GM19452 (cell line): ENCODE data around the gene FOXI1.

Source experiments
- ATAC-seq: cut with Tn5 transposase; IDR thresholded peaks from one replicate; pipeline ENCODE4 v1.9.1; 2021; ENCODE audit not compliant: unreplicated experiment

The FOXI1 gene

DNA sequence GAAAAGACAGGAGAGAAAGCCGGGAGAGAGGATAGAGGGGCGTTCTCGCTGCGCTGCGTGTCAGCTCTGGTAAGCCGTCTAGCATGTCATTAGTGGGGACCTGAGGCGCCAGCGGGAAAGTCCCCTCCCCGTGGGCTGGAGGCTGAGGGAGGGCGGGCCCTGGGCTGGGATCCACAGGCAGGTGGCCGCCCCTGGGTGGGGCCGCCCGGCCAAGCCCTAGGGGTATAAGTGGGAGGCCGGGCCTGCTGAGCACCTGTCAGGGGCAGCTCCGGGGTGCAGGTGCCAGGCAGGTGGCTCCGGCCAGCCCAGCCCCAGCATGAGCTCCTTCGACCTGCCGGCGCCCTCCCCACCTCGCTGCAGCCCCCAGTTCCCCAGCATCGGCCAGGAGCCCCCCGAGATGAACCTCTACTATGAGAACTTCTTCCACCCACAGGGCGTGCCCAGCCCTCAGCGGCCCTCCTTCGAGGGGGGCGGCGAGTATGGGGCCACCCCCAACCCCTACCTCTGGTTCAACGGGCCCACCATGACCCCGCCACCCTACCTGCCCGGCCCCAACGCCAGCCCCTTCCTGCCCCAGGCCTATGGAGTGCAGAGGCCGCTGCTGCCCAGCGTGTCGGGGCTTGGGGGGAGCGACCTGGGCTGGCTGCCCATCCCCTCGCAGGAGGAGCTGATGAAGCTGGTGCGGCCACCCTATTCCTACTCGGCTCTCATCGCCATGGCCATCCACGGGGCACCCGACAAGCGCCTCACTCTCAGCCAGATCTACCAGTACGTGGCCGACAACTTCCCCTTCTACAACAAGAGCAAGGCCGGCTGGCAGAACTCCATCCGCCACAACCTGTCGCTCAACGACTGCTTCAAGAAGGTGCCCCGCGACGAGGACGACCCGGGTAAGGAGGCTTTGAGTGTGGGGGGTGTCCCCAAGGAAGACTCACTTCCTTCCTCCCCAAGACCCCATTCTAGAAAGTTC lies at the start of gene FOXI1:
Gene FOXI1 (plus strand): TSS at position 256 of the 970 bp plus-strand sequence. CDS start 61 bp downstream, at position 317.
- ATAC-seq: no peak

DNA sequence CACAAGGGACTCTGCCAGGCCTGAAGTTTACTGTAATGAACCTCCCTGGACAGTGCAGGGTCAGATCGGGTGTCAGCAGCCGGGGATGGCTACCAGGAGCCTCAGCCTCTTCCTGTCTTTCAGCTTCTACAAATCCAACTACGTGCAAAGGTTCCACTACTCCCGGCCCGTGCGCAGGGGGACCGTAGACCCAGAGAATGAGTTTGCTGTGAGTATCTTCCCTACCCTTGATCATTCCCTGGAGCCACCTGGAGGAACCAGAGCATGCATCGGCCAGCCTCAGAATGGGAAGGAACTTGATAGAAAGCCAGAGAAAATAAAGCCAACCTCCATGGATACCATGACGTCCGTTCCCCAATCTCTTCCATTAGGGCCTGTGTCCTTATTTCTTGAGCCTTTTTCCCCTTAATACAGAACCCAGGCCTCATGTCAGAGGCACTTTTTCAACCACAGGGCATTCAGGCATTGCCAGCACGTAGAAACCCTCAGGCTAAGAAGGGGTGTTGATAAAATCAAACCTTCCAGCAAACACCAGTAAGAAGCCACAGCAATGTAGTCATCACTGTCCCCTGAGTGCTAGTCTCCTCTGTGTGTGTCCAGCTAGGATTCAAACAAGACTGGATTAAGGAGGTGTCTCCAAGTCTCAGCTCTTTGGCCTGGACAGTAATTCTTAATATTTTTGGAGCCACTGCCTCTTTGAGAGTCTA lies 49.0 kb upstream of the FOXI1 start:
- no peak for ATAC-seq

DNA sequence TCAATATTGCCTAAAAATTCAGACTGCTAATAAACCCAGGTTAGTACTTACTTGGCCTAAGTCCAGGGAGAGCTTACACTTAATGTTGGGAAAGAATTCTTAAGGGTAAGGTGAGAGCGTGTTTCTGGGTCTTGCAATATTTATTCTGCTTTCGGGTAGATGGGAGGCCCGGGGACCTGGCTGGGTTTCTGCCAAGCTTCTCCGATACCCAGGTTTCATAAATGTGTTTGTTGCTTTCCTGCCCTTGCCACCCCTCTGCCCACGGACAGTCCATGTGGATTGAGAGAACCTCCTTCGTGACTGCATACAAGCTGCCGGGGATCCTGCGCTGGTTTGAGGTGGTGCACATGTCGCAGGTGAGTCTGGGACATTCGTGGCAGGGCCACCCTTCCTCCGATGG lies 48.4 kb upstream of the FOXI1 start:
- no peak for ATAC-seq

DNA sequence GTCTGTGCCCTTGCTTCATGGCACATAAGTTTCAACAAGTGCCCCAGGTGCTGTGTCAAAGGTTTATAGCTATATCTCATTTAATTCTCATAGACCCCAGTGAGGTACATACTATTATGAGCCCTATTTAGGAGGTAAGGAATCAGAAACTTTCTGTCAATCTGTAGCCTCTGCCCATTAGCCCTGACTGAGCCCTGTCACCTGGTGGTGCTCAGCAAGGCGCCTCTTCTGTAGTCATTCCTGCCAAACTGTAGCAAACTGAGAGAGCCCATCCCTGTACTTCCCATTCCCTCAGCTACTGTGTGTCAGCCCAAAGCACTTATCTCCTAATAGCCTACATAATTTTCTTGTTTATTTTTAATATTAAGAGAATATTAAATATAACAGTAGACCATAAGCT lies 46.5 kb upstream of the FOXI1 start:
- no peak for ATAC-seq

DNA sequence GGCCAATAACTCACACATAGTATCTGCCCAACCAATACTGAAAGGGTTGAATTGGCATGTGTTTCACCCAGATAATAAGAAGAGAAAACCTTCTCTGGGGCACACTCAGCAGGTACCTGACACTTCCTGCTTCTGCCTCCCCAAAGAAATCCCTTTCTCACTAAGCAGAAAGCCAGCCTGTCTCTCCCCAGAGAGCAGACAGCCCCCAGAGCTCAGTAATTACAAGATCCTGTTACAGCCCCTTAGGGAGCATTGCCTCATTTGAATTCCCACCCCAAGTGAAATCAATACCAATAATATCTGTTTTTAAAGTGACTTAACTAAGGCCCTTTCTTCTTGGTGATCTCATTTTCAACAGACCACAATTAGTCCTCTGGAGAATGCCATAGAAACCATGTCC lies 38.5 kb upstream of the FOXI1 start:
- no peak for ATAC-seq

DNA sequence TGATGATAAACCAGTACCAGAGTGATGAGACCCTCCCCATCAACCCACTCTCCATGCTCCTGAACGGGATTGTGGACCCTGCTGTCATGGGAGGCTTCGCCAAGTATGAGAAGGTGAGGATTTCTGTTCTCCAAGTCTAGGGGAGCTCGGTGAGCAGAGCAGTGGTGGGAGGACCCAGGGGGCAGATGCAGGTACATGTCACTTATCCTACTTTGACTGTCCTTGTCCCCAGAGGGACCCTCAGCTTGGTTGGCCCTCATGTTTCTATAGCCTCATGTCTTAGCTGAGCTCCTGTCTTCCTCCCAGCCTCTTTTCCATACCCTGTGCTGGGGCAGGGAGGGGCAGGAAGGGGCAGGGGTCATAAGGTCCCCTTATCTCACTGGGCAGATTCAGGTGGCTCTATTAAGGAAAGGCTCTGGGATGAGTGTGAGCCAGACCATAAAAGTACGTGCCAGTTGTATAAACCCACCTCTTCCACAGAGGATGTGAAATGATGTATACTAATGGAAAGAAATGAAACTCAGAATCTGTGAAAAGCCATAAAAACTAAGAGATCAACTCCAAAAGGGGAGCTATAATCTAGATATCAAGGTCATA lies 38.0 kb upstream of the FOXI1 start:
- ATAC-seq: no peak

DNA sequence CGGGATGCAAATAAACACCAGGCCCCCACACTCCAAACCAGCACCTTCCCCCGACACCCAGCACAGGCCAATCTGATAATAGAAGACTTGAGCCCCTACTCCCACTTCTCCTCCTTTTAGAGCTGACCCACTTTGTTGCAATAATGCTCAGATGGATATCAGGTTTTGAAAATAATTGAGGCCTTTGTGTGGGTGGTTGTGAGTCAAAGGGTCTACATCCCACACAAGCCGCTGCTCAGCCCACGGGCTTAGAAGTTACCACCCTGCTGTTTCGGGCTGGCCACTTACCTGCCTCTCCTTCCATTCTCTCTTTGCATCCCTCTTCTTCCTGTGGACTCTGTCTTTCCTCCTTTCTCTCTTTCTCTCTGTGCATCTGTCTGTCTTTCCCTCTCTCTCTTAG lies 36.2 kb upstream of the FOXI1 start:
- no peak for ATAC-seq

DNA sequence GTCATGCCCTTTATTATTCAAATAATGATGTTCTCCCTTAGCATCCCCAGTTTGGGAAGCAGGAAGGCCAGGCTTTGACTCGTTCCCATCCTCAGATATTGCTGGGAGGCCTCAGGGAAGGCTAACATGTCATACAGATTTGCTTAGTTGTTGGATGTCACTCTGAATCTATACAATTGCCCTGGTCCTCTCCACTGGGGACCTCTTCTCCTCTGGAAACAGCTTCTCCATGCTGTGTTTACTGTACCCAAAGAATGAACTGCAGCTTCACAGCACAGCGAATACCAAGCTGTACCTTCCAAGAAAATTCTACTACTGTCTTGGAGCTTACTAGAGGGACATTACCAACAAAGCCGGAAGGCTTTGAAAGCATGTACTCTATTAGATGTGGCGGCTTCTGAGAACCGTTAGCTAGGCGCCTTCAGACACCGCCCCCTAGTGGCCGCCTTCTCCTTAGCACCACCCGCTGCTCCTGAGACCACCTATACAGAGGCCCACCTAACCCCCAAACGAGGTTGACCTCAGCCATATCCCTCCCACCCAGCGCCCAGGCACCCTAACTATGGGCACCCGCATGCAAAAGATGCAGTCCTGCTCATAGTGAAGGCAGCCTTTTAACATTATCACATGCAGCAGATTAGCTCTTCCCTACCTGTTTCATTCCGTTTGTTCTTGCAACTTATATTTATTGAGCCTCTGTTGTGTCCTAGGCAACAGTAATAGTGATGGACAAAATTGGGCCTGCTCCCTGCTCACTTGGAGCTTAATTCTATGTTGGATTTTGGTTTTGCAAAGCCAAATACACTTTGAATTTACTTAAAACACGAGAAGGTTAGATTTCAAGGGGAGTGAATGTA lies 34.9 kb upstream of the FOXI1 start:
- no peak for ATAC-seq

DNA sequence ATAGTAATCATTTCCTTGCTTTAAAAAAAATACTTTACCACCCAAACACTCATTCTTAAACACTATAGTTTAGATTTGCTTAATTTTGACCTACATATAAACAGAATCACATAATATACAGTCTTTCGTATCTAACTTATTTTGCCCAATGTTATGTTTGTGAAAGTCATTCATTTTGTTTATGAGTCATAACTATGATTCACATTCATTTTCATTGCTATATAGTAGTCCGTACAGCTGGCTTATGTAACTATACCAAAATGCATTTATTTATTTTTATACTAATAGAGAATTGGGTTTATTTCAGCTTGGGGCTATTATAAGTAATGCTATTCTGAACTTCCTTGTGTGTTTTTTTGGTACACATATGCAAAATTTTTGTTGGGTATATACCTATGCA lies 33.9 kb upstream of the FOXI1 start:
- ATAC-seq: no peak

DNA sequence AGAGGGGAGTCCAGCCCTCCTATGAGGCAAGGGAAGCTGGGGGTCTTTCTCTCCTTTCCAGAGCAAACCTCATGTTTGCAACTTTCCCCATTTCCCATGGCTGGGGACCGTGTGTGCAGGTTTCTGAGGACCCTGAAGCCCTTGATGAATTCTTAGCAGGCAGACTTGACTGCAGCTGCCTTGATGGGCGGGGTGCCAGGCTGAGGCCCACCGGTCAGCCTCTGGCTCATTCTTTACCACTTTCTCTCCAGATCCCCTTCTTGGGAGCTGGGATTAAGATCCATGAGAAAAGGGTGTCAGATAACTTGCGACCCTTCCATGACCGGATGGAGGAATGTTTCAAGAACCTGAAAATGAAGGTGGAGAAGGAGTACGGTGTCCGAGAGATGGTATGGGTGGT lies 30.0 kb upstream of the FOXI1 start:
- no peak for ATAC-seq

DNA sequence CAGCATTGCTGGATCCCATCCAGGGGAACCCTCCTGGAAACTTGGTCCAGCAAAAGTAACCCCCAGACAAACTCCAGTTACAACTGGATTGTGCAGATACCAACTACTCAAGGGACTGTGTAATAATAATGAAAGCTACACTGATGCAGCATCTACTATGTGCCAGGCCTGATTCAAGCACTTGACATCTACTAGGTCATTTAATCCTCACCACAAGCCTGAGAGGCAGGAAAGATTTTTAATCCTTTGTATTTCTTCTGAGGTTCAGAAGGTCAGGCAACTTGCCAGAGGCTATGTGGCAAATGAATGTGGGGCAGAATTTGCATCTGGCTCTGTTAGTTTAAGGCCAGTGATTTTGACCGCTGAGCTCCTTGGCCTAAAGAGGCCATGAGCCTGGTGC lies 29.5 kb upstream of the FOXI1 start:
- no peak for ATAC-seq

DNA sequence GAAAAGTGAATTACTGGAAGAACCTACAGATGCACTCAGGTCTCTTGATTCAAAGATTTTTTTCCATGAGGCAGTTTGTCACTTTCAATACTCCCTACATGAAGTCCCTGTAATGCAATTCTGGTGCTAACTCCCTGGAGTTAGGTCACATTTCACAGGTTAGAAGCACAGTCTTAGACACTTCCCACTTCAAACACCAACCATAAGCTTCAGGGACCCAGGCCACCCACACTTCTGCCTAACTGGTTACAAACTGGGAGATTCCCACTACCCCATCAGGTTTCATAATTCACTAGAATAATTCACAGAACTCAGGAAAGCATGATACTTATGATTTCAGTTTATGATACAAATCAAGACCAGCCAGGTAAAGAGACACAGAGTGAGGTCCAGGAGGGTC lies 29.0 kb upstream of the FOXI1 start:
- ATAC-seq: no peak

DNA sequence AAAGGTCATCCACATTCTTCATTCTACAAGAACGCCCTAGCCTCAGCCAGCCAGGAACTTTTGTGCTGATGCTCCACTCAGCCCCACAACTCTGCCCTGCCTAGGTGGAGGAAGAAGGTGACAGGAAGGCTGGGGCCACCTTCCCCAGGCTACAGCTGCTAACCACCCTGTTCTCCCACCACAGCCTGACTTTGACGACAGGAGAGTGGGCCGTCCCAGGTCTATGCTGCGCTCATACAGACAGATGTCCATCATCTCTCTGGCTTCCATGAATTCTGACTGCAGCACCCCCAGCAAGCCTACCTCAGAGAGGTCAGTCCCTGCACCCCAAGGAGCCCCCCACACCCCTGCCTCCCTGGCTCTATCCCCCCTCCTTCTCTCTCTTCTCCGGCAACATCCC lies 28.2 kb upstream of the FOXI1 start:
- no peak for ATAC-seq

DNA sequence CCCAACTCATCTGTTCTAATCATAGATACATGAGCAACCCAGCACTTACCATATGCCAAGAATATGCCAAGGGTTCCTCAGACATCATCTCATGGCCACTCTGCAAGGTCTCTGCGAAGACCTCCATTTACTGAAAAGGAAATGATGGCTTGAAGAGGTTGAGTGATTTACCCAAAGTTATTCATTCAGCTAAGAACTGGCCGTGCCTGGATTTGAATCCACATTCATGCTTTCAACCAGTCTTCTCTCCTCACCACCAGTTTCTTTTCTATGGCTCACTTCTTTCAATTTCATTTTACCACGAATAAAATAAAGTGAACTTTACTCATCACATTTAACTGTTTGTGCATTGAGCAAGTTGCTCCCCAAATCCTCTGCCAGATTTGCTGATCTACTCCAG lies 27.2 kb upstream of the FOXI1 start:
- no peak for ATAC-seq

DNA sequence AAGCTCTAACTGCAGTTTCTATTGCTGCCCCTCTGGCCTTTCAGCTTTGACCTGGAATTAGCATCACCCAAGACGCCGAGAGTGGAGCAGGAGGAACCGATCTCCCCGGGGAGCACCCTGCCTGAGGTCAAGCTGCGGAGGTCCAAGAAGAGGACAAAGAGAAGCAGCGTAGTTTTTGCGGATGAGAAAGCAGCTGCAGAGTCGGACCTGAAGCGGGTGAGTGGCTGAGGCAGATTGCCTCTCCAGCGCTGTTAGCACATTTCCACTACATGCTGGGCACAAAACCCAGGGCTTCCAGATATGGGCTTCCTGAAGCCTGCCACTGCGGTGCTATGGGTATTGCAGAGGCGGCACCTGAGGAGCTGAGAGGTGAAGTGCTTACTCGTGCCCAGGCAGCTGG lies 26.8 kb upstream of the FOXI1 start:
- ATAC-seq: no peak

DNA sequence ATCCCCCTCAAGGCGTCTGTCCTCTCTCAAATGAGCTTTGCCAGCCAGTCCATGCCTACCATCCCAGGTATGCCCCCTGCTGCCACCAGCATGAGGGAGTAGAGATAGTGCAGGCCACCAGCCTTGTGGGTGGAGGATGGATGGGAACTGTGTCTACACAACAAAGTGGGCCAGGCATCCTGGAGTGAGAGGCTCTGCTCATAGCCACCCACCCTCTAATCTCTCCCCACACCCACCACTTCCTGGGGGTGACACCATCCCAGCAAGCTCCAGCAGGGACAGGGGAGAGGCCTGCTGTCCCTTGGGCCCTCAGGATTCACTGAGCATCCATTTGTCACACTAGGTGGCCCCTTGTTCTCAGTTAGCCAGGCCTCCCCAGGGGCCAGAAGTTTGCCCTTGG lies 25.5 kb upstream of the FOXI1 start:
- ATAC-seq: no peak

DNA sequence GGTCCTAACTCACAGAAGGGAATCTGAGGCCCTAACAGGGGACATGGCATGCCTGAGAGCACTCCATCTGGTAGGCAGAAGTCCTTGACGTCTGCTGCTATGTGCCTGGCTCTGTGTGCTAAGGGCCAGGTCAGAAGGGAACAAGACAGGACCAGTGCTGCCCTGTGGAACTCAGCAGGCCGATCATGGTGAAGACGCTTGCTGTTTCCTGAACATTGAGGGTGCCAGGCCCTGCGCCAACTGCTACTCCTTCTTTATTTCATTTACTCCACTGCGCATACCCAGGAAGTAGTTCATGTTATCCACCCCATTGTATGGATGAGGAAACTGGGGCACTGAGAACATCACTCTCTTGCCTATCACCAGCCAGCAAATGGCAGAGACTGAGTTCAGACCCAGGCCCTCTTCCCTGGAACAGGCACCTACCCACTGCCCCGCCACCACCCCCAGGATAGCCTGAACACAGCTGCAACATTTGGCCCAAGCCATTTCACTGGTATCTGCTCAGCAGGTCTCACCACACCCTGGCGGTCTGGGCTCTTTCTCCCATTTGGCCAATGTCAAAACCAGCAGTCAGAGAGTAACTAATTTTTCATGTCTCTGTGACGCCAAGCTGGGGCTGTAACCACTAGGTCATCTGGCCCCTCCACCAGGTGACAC lies 24.8 kb upstream of the FOXI1 start:
- no peak for ATAC-seq

DNA sequence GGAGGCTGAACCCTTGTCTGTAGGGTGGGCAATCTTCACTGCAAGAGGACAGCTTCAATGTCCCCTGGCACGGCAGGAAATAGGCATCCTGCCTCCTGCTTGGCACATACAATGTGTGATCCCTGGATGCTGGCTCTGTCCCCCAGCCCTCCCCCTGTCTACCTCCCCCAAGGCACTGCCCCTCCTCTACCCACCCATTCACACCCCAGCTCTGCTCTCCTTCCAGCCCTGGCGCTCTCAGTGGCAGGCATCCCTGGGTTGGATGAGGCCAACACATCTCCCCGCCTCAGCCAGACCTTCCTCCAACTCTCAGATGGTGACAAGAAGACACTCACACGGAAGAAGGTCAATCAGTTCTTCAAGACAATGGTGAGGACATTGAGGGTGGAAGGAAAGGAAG lies 24.1 kb upstream of the FOXI1 start:
- no peak for ATAC-seq

DNA sequence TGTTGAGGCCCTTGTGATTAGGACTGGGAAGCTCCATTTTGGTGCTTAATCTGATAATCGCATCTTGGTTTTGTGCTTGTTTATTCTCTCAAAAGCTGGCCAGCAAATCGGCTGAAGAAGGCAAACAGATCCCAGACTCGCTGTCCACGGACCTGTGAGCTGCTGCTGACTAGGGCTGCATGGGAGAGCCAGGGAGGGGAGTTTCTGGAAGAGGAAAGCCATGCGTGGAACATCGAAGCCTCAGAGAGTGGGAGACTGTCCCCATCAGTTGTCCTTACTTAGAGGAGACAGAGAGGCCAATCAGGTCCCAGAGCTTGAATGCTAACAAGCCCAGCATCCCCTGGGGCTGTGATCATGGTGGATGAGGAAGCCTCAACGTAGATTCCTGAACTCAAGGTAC lies 23.0 kb upstream of the FOXI1 start:
- ATAC-seq: no peak

DNA sequence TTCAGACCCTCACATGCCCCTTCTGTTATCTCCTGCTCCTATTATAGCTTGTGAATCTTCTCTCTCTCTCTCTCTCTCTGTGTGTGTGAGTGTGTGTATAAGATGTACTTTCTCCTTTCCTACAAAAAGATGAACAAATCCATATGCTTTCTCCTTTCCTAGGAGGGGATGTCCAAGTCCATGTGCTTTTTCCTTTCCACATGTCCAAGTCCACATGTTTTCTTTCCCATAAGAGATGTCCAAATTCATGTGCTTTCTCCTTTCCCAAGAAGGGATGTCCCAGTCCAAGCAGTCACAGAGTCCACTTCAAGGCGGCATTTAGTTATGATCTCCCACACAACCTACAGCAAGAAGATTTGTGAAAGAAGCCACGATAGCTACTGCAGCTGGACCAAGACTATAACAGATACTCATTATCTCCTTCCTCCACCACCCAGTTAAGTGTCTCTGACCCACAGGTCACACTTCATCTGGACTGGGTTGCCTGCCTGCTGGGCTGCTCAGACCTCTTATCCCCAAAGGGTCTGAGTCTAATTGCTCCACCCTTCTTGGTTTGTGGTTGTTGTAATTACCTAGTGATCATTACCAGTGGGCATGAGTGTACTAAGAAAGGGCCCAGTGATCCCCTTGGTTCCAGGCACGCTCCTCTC lies 18.4 kb upstream of the FOXI1 start:
- no peak for ATAC-seq
